ENCODE data around the gene KDF1. TPM values are rescaled to one million over a fixed set of nuclear protein-coding genes. Genes with fewer than 3 reads are reported as not detected.
A peak's percentile ranks its signal among the peaks of the same experiment; 100 is the strongest.

KDF1 gene
- total RNA-seq, 1 experiment from 2014 or later, result not detected

GRCh38 chr1:26913389-26913753, 46.9 kb downstream of the KDF1 start:
- DNase-seq, result no peak
- H3K36me3 ChIP-seq, result no peaks in the 10 kb centered on the region
- no peaks in the 10 kb centered on the region for H3K9me3 ChIP-seq
- no peak overlapping the region for H3K4me3 ChIP-seq
- no peaks in the 10 kb centered on the region for H3K27me3 ChIP-seq

GRCh38 chr1:26912147-26912490, 48.1 kb downstream of the KDF1 start:
- no peak overlapping the region for H3K4me3 ChIP-seq
- no peaks in the 10 kb centered on the region for H3K36me3 ChIP-seq
- DNase-seq, result no peak
- no peaks in the 10 kb centered on the region for H3K9me3 ChIP-seq
- no peaks in the 10 kb centered on the region for H3K27me3 ChIP-seq

- no peak for DNase-seq
- H3K4me3 ChIP-seq, result no peak overlapping the region
- no peaks in the 10 kb centered on the region for H3K27me3 ChIP-seq
- H3K9me3 ChIP-seq, result no peaks in the 10 kb centered on the region
- no peaks in the 10 kb centered on the region for H3K36me3 ChIP-seq
Observed at GRCh38 chr1:26911399-26912146, 48.7 kb downstream of the KDF1 start.

GRCh38 chr1:26910343-26911160, 49.7 kb downstream of the KDF1 start:
- Histone ChIP-seq H3K27me3 (no peaks in the 10 kb centered on the region), H3K9me3 (no peaks in the 10 kb centered on the region), H3K36me3 (no peaks in the 10 kb centered on the region), H3K4me3 (no peak overlapping the region)
- DNase-seq, result no peak

GRCh38 chr1:26909951-26910342, 50.3 kb downstream of the KDF1 start:
- H3K4me3 ChIP-seq, result no peak overlapping the region
- DNase-seq, result no peak

GRCh38 chr1:26907071-26907917, 53.0 kb downstream of the KDF1 start:
- H3K36me3 ChIP-seq, result no peaks in the 10 kb centered on the region
- no peak overlapping the region for H3K4me3 ChIP-seq
- peak; percentile 95 for DNase-seq
- H3K9me3 ChIP-seq, result no peaks in the 10 kb centered on the region
- H3K27me3 ChIP-seq, result no peaks in the 10 kb centered on the region

More at GRCh38 chr1:26909951-26910342, 50.3 kb downstream of the KDF1 start:
- H3K27me3 ChIP-seq, result no peaks in the 10 kb centered on the region
- H3K9me3 ChIP-seq, result no peaks in the 10 kb centered on the region
- no peaks in the 10 kb centered on the region for H3K36me3 ChIP-seq

- Histone ChIP-seq H3K9me3 (no peaks in the 10 kb centered on the region), H3K27me3 (no peaks in the 10 kb centered on the region), H3K4me3 (peak overlapping the region; percentile 82), H3K36me3 (peaks cover 13% of the 10 kb centered on the region)
- no peak for DNase-seq
Observed at GRCh38 chr1:26900815-26901511, 59.3 kb downstream of the KDF1 start.

- no peaks in the 10 kb centered on the region for H3K9me3 ChIP-seq
- peak; percentile 83 for DNase-seq
- peaks cover 17% of the 10 kb centered on the region for H3K36me3 ChIP-seq
- peak within 1 kb of the TSS; percentile 82 for H3K4me3 ChIP-seq
- no peaks in the 10 kb centered on the region for H3K27me3 ChIP-seq
Observed at GRCh38 chr1:26900001-26900814, 60.1 kb downstream of the KDF1 start, which contains the start of gene GPATCH3. Gene GPATCH3, minus strand, starts transcription at chr1:26900467. Its CDS starts 25 bp downstream, at chr1:26900442.

Other genes with a start within 250 kb of the KDF1 start
- gene PIGV, start 172.5 kb downstream of the KDF1 start, total RNA-seq (2014; rRNA removed; shearing (Covaris generic); ENCODE audit: low replicate concordance), result 10.5 and 11.7 TPM in 2 replicates
- 3.5 and 12.7 TPM in 2 replicates for gene ZDHHC18, start 133.8 kb downstream of the KDF1 start, total RNA-seq (2014; rRNA removed; shearing (Covaris generic); ENCODE audit: low replicate concordance)
- gene SFN, start 97.3 kb downstream of the KDF1 start, total RNA-seq (2014; rRNA removed; shearing (Covaris generic); ENCODE audit: low replicate concordance), result not detected in 2 replicates
- 10.0 and 13.0 TPM in 2 replicates for gene GPN2, start 70.2 kb downstream of the KDF1 start, total RNA-seq (2014; rRNA removed; shearing (Covaris generic); ENCODE audit: low replicate concordance)
- gene GPATCH3, start 60.0 kb downstream of the KDF1 start, total RNA-seq (2014; rRNA removed; shearing (Covaris generic); ENCODE audit: low replicate concordance), result 12.2 and 15.6 TPM in 2 replicates
- gene NR0B2, start 46.5 kb downstream of the KDF1 start, total RNA-seq (2014; rRNA removed; shearing (Covaris generic); ENCODE audit: low replicate concordance), result not detected in 2 replicates
- gene NUDC, start 38.7 kb downstream of the KDF1 start, total RNA-seq (2014; rRNA removed; shearing (Covaris generic); ENCODE audit: low replicate concordance), result 19.1 and 33.9 TPM in 2 replicates
- gene TRNP1, start 33.2 kb upstream of the KDF1 start, total RNA-seq (2014; rRNA removed; shearing (Covaris generic); ENCODE audit: low replicate concordance), result 4.7 and 8.8 TPM in 2 replicates
- gene TENT5B, start 52.4 kb upstream of the KDF1 start, total RNA-seq (2014; rRNA removed; shearing (Covaris generic); ENCODE audit: low replicate concordance), result 0.86 and 2.4 TPM in 2 replicates
- gene SLC9A1, start 194.7 kb upstream of the KDF1 start, total RNA-seq (2014; rRNA removed; shearing (Covaris generic); ENCODE audit: low replicate concordance), result 2.9 and 23.6 TPM in 2 replicates